ENCODE measurements around the gene NHLRC3. TPM values are rescaled to one million over a fixed set of nuclear protein-coding genes. Genes with fewer than 3 reads are reported as not detected.

Gene NHLRC3
- total RNA-seq, 2 experiments from 2014 or later: 28.6 to 35.4 TPM

- Histone ChIP-seq H3K79me2 (ENCODE audit: insufficient read depth, low read depth, low read length) (peaks cover under 1% of the 10 kb centered on the region; the same call in 1 of the 2 replicates), H3K9me3 (ENCODE audit: low read length) (no peaks in the 10 kb centered on the region), H2AFZ (ENCODE audit: low read length) (no peak overlapping the region), H4K20me1 (ENCODE audit: insufficient read depth, low read length) (no peaks in the 10 kb centered on the region), H3K27ac (ENCODE audit: low read depth, low read length, poor library complexity, severe bottlenecking) (no peak overlapping the region), H3K9me2 (ENCODE audit: insufficient read depth, low read length) (no peaks in the 10 kb centered on the region), H3K4me1 (ENCODE audit: insufficient read depth, low read length, poor library complexity, severe bottlenecking) (no peaks in the 10 kb centered on the region), H3K36me3 (ENCODE audit: insufficient read depth, low read length) (peaks cover 89% of the 10 kb centered on the region), H3K4me3 (ENCODE audit: low read depth, low read length, poor library complexity, severe bottlenecking) (no peak overlapping the region), H3K4me2 (ENCODE audit: low read length) (no peak overlapping the region)
- TF ChIP-seq CTCF (conservative IDR thresholded peaks at IDR 0.05; ENCODE audit: low read length): no peak
- no TSS peak for BruUV-seq (replicated peaks)
- CTCF ChIA-PET (ENCODE audit: unreplicated experiment): no interaction called here
- POLR2A ChIA-PET: interaction anchor here (0.6 to 1.1 kb wide), 3 partner anchors 11 to 819 kb away, joined by 5 to 9 read pairs (median 8); no protein-coding TSS in a partner anchor
- no peak for DNase-seq (ENCODE audit: low spot score)
- intact Hi-C loops (cut with micrococcal nuclease; ENCODE audit: unreplicated experiment): no loop called here
Measured at GRCh38 chr13:39023761-39024160, 14.5 kb upstream of the NHLRC3 start.

- no peaks in the 10 kb centered on the region for H3K9me3 ChIP-seq (ENCODE audit: low read length)
- peaks cover 99% of the 10 kb centered on the region for H3K36me3 ChIP-seq (ENCODE audit: insufficient read depth, low read length)
- no peak overlapping the region for H2AFZ ChIP-seq (ENCODE audit: low read length)
- H3K79me2 ChIP-seq (ENCODE audit: insufficient read depth, low read depth, low read length): peaks cover 17% of the 10 kb centered on the region; the same call in 1 of the 2 replicates
- ChIA-PET CTCF (ENCODE audit: unreplicated experiment) (no interaction called here), POLR2A (interaction anchor here (0.7 to 1.8 kb wide), 2 partner anchors 11 to 23 kb away, joined by 4 to 9 read pairs; no protein-coding TSS in a partner anchor)
- H4K20me1 ChIP-seq (ENCODE audit: insufficient read depth, low read length): no peaks in the 10 kb centered on the region
- no peak for DNase-seq (ENCODE audit: low spot score)
- intact Hi-C loops (cut with micrococcal nuclease; ENCODE audit: unreplicated experiment): no loop called here
- TF ChIP-seq EZH2phosphoT487 (IDR thresholded peaks at IDR 0.05; ENCODE audit: borderline replicate concordance, low read depth, low read length) (no peak), CTCF (conservative IDR thresholded peaks at IDR 0.05; ENCODE audit: low read length) (no peak)
- H3K9me2 ChIP-seq (ENCODE audit: insufficient read depth, low read length): no peaks in the 10 kb centered on the region
- H3K4me1 ChIP-seq (ENCODE audit: insufficient read depth, low read length, poor library complexity, severe bottlenecking): no peaks in the 10 kb centered on the region
- no TSS peak for BruUV-seq (replicated peaks)
- no peak overlapping the region for H3K4me2 ChIP-seq (ENCODE audit: low read length)
- no peak overlapping the region for H3K4me3 ChIP-seq (ENCODE audit: low read depth, low read length, poor library complexity, severe bottlenecking)
- H3K27ac ChIP-seq (ENCODE audit: low read depth, low read length, poor library complexity, severe bottlenecking): no peak overlapping the region
Measured at GRCh38 chr13:39025433-39025839, 12.8 kb upstream of the NHLRC3 start.

- BruUV-seq (replicated peaks): no TSS peak
- no peak for TF ChIP-seq CTCF (conservative IDR thresholded peaks at IDR 0.05; ENCODE audit: low read length)
- TF ChIP-seq EZH2phosphoT487 (IDR thresholded peaks at IDR 0.05; ENCODE audit: borderline replicate concordance, low read depth, low read length): no peak
- H2AFZ ChIP-seq (ENCODE audit: low read length): no peak overlapping the region
- H3K36me3 ChIP-seq (ENCODE audit: insufficient read depth, low read length): peaks cover 59% of the 10 kb centered on the region
- POLR2A ChIA-PET: interaction anchor here (0.6 to 1.8 kb wide), 4 partner anchors 8 to 34 kb away, joined by 3 to 4 read pairs (median 3); no protein-coding TSS in a partner anchor
- intact Hi-C loops (cut with micrococcal nuclease; ENCODE audit: unreplicated experiment): loop anchor here (10.0 kb wide), 2 partner anchors 687 to 1673 kb away; partner anchors contain the start of gene UFM1
- peaks cover 23% of the 10 kb centered on the region; the same call in 1 of the 2 replicates for H4K20me1 ChIP-seq (ENCODE audit: insufficient read depth, low read length)
- H3K4me2 ChIP-seq (ENCODE audit: low read length): no peak overlapping the region
- no peak overlapping the region for H3K4me3 ChIP-seq (ENCODE audit: low read depth, low read length, poor library complexity, severe bottlenecking)
- no peak for DNase-seq (ENCODE audit: low spot score)
- H3K27ac ChIP-seq (ENCODE audit: low read depth, low read length, poor library complexity, severe bottlenecking): no peak overlapping the region
- H3K9me3 ChIP-seq (ENCODE audit: low read length): no peaks in the 10 kb centered on the region
- H3K9me2 ChIP-seq (ENCODE audit: insufficient read depth, low read length): no peaks in the 10 kb centered on the region
- CTCF ChIA-PET (ENCODE audit: unreplicated experiment): no interaction called here
- peaks cover 85% of the 10 kb centered on the region for H3K79me2 ChIP-seq (ENCODE audit: insufficient read depth, low read depth, low read length)
- H3K4me1 ChIP-seq (ENCODE audit: insufficient read depth, low read length, poor library complexity, severe bottlenecking): peaks cover 18% of the 10 kb centered on the region
Measured at GRCh38 chr13:39032150-39032549, 6.1 kb upstream of the NHLRC3 start.

Data from OCI-LY7 (cell line).